Activated naive CD4-positive, alpha-beta T cell treated with anti-CD3 and anti-CD28 coated beads, Interleukin-2, amount 10 ng/mL, durations not matched to agents 7 days and 5 days (primary cell): ENCODE results near the gene PARD6B.
"Not testable (repeated sequence)": the region's sequence is repeated elsewhere in the genome, so short reads cannot be mapped to it uniquely, and the experiment has no call there.

Source experiments
- CTCF ChIA-PET: fragments of 350-600 bp; sonication (Branson Sonifier 250); formaldehyde crosslinking; loops from one replicate; lab custom pipeline; 2021; ENCODE audit warnings: antibody characterized with exemption; lab: Charles Lee
- DNase-seq: peaks from one replicate; pipeline ENCODE4 v3.0.0-alpha.2; 2020
- H3K27ac Mint-ChIP-seq: one replicate; pipeline ENCODE4 v1.8.0; 2021; ENCODE audit warnings: mild to moderate bottlenecking, moderate library complexity, mixed read lengths
- H3K27me3 Mint-ChIP-seq: one replicate; pipeline ENCODE4 v1.8.0; 2021; ENCODE audit warnings: mild to moderate bottlenecking, mixed read lengths
- H3K36me3 Mint-ChIP-seq: one replicate; pipeline ENCODE4 v1.8.0; 2021; ENCODE audit warnings: mixed read lengths
- H3K4me1 Mint-ChIP-seq: one replicate; pipeline ENCODE4 v1.8.0; 2021; ENCODE audit warnings: mixed read lengths
- H3K4me3 Mint-ChIP-seq: one replicate; pipeline ENCODE4 v1.8.0; 2021; ENCODE audit warnings: mild to moderate bottlenecking, moderate library complexity, mixed read lengths
- H3K9me3 Mint-ChIP-seq: one replicate; pipeline ENCODE4 v1.8.0; 2021; ENCODE audit warnings: mixed read lengths

The PARD6B gene

GRCh38 chr20:50758992-50759391 lies 27.6 kb downstream of the PARD6B start:
- no peaks in the 10 kb centered on the region for H3K9me3 Mint-ChIP-seq
- no peak overlapping the region for H3K27ac Mint-ChIP-seq
- CTCF ChIA-PET = no interaction called here
- H3K4me1 Mint-ChIP-seq = no peaks in the 10 kb centered on the region
- H3K27me3 Mint-ChIP-seq = peaks cover 13% of the 10 kb centered on the region
- DNase-seq = no peak
- no peak overlapping the region for H3K4me3 Mint-ChIP-seq
- no peaks in the 10 kb centered on the region for H3K36me3 Mint-ChIP-seq

- H3K4me3 Mint-ChIP-seq = no peak overlapping the region
- no peaks in the 10 kb centered on the region for H3K36me3 Mint-ChIP-seq
- no peaks in the 10 kb centered on the region for H3K9me3 Mint-ChIP-seq
- H3K4me1 Mint-ChIP-seq = no peaks in the 10 kb centered on the region
- CTCF ChIA-PET = interaction anchor here (2.9 kb wide), 1 partner anchor 10 kb away, joined by 9 read pairs; no protein-coding TSS in a partner anchor
- DNase-seq = no peak
- peaks cover 13% of the 10 kb centered on the region for H3K27me3 Mint-ChIP-seq
- no peak overlapping the region for H3K27ac Mint-ChIP-seq
Observed at GRCh38 chr20:50759678-50760077, 28.3 kb downstream of the PARD6B start.

GRCh38 chr20:50762045-50762422 lies 30.7 kb downstream of the PARD6B start:
- H3K36me3 Mint-ChIP-seq = no peaks in the 10 kb centered on the region
- no peaks in the 10 kb centered on the region for H3K9me3 Mint-ChIP-seq
- CTCF ChIA-PET = interaction anchor here (2.9 kb wide), 1 partner anchor 12 kb away, joined by 9 read pairs; no protein-coding TSS in a partner anchor
- no peak for DNase-seq
- H3K4me3 Mint-ChIP-seq = no peak overlapping the region
- peaks cover 22% of the 10 kb centered on the region for H3K27me3 Mint-ChIP-seq
- H3K4me1 Mint-ChIP-seq = no peaks in the 10 kb centered on the region
- no peak overlapping the region for H3K27ac Mint-ChIP-seq

- Mint-ChIP-seq H3K4me3 (no peak overlapping the region), H3K36me3 (no peaks in the 10 kb centered on the region), H3K27me3 (peaks cover 23% of the 10 kb centered on the region), H3K27ac (no peak overlapping the region), H3K9me3 (no peaks in the 10 kb centered on the region), H3K4me1 (no peaks in the 10 kb centered on the region)
- DNase-seq = no peak
- CTCF ChIA-PET = interaction anchor here (2.9 kb wide), 1 partner anchor 13 kb away, joined by 9 read pairs; no protein-coding TSS in a partner anchor
Observed at GRCh38 chr20:50762435-50763220, 31.2 kb downstream of the PARD6B start.

- not testable (repeated sequence) for H3K9me3 Mint-ChIP-seq, H3K27ac Mint-ChIP-seq, H3K36me3 Mint-ChIP-seq, DNase-seq, H3K4me3 Mint-ChIP-seq, H3K4me1 Mint-ChIP-seq
- H3K27me3 Mint-ChIP-seq = peaks cover 26% of the 10 kb centered on the region
- CTCF ChIA-PET = interaction anchor here (0.6 to 0.7 kb wide), 2 partner anchors 10 to 15 kb away, joined by 3 read pairs; no protein-coding TSS in a partner anchor
Observed at GRCh38 chr20:50763550-50764458, 32.4 kb downstream of the PARD6B start.

- CTCF ChIA-PET, H3K9me3 Mint-ChIP-seq, DNase-seq, H3K27ac Mint-ChIP-seq, H3K4me3 Mint-ChIP-seq, H3K36me3 Mint-ChIP-seq, H3K4me1 Mint-ChIP-seq: not testable (repeated sequence)
- H3K27me3 Mint-ChIP-seq = peaks cover 16% of the 10 kb centered on the region
Observed at GRCh38 chr20:50765251-50765650, 33.9 kb downstream of the PARD6B start.

GRCh38 chr20:50765674-50766073 lies 34.3 kb downstream of the PARD6B start:
- Mint-ChIP-seq H3K27ac (no peak overlapping the region), H3K4me3 (no peak overlapping the region), H3K9me3 (no peaks in the 10 kb centered on the region), H3K27me3 (peaks cover 16% of the 10 kb centered on the region), H3K36me3 (no peaks in the 10 kb centered on the region), H3K4me1 (no peaks in the 10 kb centered on the region)
- CTCF ChIA-PET = interaction anchor here (0.7 kb wide), 1 partner anchor 16 kb away, joined by 4 read pairs; no protein-coding TSS in a partner anchor
- DNase-seq = no peak

GRCh38 chr20:50766955-50767809 lies 35.8 kb downstream of the PARD6B start:
- DNase-seq, H3K36me3 Mint-ChIP-seq, H3K4me1 Mint-ChIP-seq, H3K27ac Mint-ChIP-seq, H3K9me3 Mint-ChIP-seq, CTCF ChIA-PET, H3K4me3 Mint-ChIP-seq: not testable (repeated sequence)
- peaks cover 20% of the 10 kb centered on the region for H3K27me3 Mint-ChIP-seq

GRCh38 chr20:50768991-50769390 lies 37.6 kb downstream of the PARD6B start:
- peaks cover 17% of the 10 kb centered on the region for H3K27me3 Mint-ChIP-seq
- H3K4me3 Mint-ChIP-seq, H3K27ac Mint-ChIP-seq, H3K36me3 Mint-ChIP-seq, H3K4me1 Mint-ChIP-seq, CTCF ChIA-PET, H3K9me3 Mint-ChIP-seq, DNase-seq: not testable (repeated sequence)

- H3K9me3 Mint-ChIP-seq, H3K27ac Mint-ChIP-seq, CTCF ChIA-PET, H3K4me3 Mint-ChIP-seq, H3K4me1 Mint-ChIP-seq, H3K36me3 Mint-ChIP-seq, DNase-seq: not testable (repeated sequence)
- H3K27me3 Mint-ChIP-seq = peaks cover 17% of the 10 kb centered on the region
Observed at GRCh38 chr20:50769551-50770085, 38.2 kb downstream of the PARD6B start.

- H3K4me1 Mint-ChIP-seq, H3K9me3 Mint-ChIP-seq, H3K36me3 Mint-ChIP-seq, DNase-seq, CTCF ChIA-PET, H3K27ac Mint-ChIP-seq, H3K4me3 Mint-ChIP-seq: not testable (repeated sequence)
- peaks cover 11% of the 10 kb centered on the region for H3K27me3 Mint-ChIP-seq
Observed at GRCh38 chr20:50771419-50772080, 40.2 kb downstream of the PARD6B start.

- Mint-ChIP-seq H3K27me3 (peaks cover 7% of the 10 kb centered on the region), H3K36me3 (no peaks in the 10 kb centered on the region), H3K4me3 (no peak overlapping the region), H3K4me1 (no peaks in the 10 kb centered on the region), H3K9me3 (no peaks in the 10 kb centered on the region), H3K27ac (no peak overlapping the region)
- no peak for DNase-seq
- CTCF ChIA-PET = interaction anchor here (0.7 kb wide), 1 partner anchor 9 kb away, joined by 3 read pairs; no protein-coding TSS in a partner anchor
Observed at GRCh38 chr20:50772420-50773185, 41.2 kb downstream of the PARD6B start.
